ENCODE data around the gene CEACAM4.
"Not testable (repeated sequence)": the region's sequence is repeated elsewhere in the genome, so short reads cannot be mapped to it uniquely, and the experiment has no call there.

The CEACAM4 gene

DNA sequence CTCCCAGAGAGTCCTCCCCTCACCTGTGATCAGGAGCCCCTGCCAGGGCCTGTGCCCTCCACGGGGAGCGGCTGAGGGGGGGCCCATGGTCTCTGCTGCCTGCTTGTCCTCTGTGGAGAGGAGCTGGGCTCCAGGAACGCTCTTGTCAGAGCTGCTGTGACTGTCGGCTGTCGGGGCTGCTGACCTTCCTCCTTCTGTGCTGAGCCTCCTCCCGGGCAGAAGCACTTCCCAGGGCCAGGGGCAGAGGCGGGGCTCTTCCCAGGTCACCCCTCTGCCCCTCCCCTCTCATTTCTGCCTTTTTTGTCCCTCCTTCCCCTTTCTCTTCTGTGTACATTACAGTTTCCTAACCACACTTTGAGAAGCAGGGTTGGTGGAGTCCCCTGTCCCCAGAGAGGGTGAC is at the start of gene CEACAM4:
CEACAM4 (minus strand) TSS at position 198 of the 400 bp plus-strand sequence; CDS start at position 87, 111 bp downstream.
- no peak within 1 kb of the TSS for H3K27ac ChIP-seq
- DNase-seq (ENCODE audit: low read depth, low spot score) = no peak

- DNase-seq (ENCODE audit: low read depth, low spot score) = no peak
These were observed 44.6 kb upstream of the CEACAM4 start for GRCh38 chr19:41671486-41671885.

DNA sequence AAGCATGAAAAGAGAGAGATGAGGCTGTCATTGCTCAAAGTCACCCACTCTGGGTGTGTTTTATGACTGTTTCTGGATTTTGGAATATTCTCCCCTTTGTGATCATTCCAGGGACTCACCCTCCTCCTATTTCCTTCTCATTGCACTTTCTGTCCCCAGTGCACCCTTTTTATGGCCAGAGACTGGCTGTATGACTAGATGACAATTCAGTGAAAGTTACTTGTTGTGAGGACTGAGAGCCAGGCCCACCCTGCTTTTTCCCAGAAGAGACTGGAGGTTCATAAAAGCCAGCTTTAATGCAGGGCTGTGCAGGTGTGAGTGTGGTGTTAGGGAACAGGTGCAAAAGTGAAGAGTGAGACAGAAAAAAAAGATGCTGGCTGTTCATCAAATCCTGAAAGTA is 43.9 kb upstream of the CEACAM4 start:
- DNase-seq (ENCODE audit: low read depth, low spot score) = no peak
- H3K27ac ChIP-seq = no peak overlapping the region

More at GRCh38 chr19:41671486-41671885, 44.6 kb upstream of the CEACAM4 start:
- H3K27ac ChIP-seq = no peak overlapping the region

GRCh38 chr19:41668315-41668714 is 41.4 kb upstream of the CEACAM4 start:
- H3K27ac ChIP-seq = no peak overlapping the region
- no peak for DNase-seq (ENCODE audit: low read depth, low spot score)

- no peak for DNase-seq (ENCODE audit: low read depth, low spot score)
- no peak overlapping the region for H3K27ac ChIP-seq
These were observed 39.2 kb upstream of the CEACAM4 start for GRCh38 chr19:41666075-41666474.

DNA sequence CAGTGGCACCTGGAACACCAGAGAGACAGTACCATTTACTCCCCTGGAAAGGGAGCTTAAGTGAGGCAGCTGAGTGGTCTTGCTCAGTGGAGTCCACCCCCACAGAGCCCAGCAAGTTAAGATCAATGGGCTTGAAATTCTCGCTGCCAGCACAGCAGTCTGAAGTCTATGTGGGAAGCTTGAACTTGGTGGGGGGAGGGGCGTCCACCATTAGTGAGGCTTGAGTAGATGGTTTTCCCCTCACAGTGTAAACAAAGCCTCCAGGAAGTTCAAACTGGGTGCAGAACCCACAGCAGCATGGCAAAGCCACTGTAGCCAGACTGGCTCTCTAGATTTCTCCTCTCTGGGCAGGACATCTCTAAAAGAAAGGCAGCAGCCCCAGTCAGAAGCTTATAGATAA is 30.3 kb upstream of the CEACAM4 start:
- DNase-seq (ENCODE audit: low read depth, low spot score) = no peak
- no peak overlapping the region for H3K27ac ChIP-seq

DNA sequence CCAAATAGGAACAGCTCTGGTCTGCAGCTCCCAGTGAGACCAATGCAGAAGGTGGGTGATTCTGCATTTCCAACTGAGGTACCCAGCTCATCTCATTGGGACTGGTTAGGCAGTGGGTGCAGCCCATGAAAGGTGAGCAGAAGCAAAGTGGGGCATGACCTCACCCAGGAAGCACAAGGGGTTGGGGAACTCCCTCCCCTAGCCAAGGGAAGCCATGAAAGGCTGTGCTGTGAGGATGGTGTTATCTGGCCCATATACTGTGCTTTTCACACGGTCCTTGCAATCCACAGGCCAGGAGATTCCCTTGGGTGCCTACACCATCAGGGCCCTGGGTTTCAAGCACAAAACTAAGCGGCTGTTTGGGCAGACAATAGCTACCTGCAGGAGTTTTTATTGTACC is 29.9 kb upstream of the CEACAM4 start:
- not testable (repeated sequence) for DNase-seq (ENCODE audit: low read depth, low spot score); H3K27ac ChIP-seq

DNA sequence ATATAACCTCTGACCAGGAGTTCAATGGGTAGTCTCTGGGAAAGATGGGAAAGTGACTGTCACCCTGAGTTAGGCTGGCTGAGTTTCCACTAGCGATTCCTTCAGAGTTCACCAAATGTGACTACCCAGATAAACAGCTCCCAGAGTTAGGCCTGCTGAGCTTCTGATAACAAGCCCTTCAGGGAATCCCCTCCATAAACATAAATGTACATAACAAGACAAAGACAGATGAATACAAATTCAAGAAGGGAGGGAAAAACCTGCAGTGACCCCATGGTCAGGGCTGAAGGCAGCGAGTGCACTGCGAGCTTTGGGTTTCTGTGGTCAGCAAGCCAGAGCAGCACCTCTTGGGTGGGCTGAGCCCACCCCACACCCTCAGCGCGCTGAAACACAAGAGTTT is 25.4 kb upstream of the CEACAM4 start:
- DNase-seq (ENCODE audit: low read depth, low spot score) = no peak
- H3K27ac ChIP-seq = no peak overlapping the region

DNA sequence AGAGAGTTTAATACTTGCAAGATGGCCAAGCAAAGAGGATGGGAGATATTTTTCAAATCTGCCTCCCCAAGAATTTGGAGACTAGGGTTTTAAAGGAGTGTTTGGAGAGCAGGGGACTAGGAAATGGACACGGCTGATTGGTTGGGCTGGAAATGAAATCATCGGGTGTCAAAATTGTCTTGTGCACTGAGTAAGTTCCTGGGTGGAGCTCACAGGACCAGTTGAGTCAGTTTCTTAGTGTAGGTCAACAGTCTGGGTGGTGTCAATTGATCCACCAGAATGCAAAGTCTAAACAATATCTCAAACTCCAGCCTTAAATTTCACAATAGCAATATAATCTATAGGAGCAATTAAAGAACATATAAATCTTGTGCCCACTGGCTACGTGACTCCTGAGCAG is 23.0 kb upstream of the CEACAM4 start:
- H3K27ac ChIP-seq = no peak overlapping the region
- peak; percentile 22 for DNase-seq (ENCODE audit: low read depth, low spot score)

- H3K27ac ChIP-seq = no peak overlapping the region
- no peak for DNase-seq (ENCODE audit: low read depth, low spot score)
These were observed 19.8 kb upstream of the CEACAM4 start for GRCh38 chr19:41646589-41647204.

DNA sequence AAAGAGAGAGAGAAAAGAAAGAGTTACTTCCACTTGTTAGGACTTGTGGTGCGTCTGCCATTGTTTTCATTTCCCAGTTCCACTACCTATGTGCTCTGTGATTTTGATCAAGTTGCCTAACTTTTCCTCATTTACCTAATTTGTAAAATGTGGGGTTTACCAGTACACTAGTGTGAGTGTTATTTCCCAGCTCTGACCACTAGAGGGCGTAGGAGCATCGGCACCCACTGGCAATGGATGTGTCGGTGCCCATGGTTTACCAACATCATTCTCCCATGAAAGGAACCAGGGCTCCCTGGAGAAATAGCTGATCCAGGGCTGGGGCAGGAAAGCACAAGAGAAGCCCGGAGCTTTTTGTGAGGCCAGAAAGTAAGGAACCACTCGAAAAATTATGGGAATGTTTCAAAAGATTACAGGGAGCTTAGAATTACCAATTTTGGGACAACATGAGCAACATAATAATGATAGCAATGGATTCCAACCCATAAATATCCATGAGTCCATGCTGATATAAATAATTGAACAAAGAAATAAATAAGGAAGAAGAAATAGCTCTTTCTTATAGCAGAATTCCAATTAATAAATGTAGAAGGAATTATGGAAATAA is 15.1 kb upstream of the CEACAM4 start:
- no peak overlapping the region for H3K27ac ChIP-seq
- DNase-seq (ENCODE audit: low read depth, low spot score) = no peak

DNA sequence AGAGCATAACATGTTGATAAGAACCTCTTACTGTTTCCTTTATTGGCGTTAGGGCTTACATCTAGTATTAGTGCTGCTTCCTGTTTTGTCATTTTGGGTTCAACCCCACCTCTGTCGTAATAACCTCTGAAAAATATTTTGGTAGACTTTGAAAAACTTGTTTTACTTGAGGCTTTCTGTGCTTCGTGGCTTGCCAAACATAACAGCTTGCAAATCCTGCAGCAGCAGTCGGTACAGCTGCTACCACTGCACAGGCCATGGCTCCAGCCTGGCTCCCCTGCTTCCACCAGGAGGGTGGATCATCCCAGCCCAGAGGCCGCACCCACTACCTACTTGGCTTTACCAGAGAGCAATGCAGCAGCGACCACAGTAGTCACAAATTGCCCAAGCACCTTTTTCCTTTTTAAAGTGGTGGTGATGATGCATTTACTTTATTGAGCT is 11.8 kb upstream of the CEACAM4 start:
- DNase-seq (ENCODE audit: low read depth, low spot score) = no peak

GRCh38 chr19:41637484-41637883 is 10.6 kb upstream of the CEACAM4 start:
- no peak overlapping the region for H3K27ac ChIP-seq
- DNase-seq (ENCODE audit: low read depth, low spot score) = no peak

More for the DNA sequence above, 11.8 kb upstream of the CEACAM4 start:
- H3K27ac ChIP-seq = no peak overlapping the region

- DNase-seq (ENCODE audit: low read depth, low spot score) = no peak
- no peak overlapping the region for H3K27ac ChIP-seq
These were observed 1.2 kb upstream of the CEACAM4 start for GRCh38 chr19:41627966-41628675.

- no peak for DNase-seq (ENCODE audit: low read depth, low spot score)
- no peak overlapping the region for H3K27ac ChIP-seq
These were observed 596 bp downstream of the CEACAM4 start for GRCh38 chr19:41626278-41626677.

- no peak overlapping the region for H3K27ac ChIP-seq
- DNase-seq (ENCODE audit: low read depth, low spot score) = no peak
These were observed 1.9 kb downstream of the CEACAM4 start for GRCh38 chr19:41624937-41625336.

DNA sequence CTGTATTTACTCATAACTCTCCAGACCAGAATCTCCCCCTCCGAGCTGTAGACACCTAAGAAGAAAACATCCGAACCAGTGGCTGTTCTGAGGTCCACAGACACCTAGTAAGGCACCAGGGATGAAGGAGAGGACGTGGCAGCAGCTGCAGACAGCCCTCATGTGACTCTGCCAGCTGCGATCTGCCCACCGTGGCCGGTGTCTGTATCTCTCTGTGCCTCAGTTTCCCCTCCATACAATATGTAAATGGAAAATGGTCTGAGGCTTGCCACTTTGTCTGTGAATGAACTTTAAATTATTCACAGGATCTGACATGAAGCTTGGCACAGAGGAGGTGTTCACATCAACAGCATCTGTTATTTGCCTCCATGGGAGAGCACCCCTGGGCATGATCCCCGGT is 2.4 kb downstream of the CEACAM4 start:
- H3K27ac ChIP-seq = no peak overlapping the region
- DNase-seq (ENCODE audit: low read depth, low spot score) = no peak

DNA sequence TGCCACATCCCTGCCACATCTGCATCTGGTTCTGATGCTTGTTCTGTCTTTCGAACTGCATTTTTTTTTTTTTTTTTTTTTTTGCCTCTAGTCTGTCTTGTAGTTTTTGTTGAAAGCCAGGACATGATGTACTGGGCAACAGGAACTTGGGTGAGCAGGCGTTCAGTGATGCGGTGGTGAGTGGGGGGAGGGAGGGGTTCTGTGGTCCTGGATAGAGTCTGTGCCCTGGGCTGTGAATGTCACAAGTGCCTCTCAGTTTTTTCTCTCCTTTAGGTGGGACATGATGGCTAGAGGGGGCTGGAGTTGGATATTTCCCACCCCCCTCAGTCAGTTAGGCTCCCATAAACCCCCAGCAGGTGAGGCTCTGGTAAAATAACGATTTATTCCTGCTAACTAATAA is 3.5 kb downstream of the CEACAM4 start:
- DNase-seq (ENCODE audit: low read depth, low spot score) = no peak
- no peak overlapping the region for H3K27ac ChIP-seq

GRCh38 chr19:41621654-41622053 is 5.2 kb downstream of the CEACAM4 start:
- DNase-seq (ENCODE audit: low read depth, low spot score) = no peak
- no peak overlapping the region for H3K27ac ChIP-seq

DNA sequence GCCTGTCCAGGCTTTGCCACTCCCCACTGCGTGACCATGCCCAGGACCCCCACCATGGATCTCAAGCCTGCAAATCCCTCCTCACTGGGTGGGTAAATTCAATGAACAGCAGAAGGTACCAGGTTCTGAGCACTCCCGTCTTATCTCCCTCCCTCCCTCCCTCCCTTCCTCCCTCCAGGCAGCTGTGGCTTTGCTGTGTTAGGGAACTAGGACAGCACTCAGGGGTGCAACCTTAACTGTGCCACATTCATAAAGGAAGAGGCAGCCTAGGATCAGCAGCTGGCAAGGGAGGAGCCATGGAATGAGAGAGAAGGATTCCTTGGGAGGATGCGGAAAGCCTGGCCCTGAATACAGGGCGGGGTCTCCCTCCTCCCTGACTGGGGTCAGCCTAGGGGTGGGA is 5.6 kb downstream of the CEACAM4 start:
- DNase-seq (ENCODE audit: low read depth, low spot score) = no peak
- H3K27ac ChIP-seq = no peak overlapping the region

DNA sequence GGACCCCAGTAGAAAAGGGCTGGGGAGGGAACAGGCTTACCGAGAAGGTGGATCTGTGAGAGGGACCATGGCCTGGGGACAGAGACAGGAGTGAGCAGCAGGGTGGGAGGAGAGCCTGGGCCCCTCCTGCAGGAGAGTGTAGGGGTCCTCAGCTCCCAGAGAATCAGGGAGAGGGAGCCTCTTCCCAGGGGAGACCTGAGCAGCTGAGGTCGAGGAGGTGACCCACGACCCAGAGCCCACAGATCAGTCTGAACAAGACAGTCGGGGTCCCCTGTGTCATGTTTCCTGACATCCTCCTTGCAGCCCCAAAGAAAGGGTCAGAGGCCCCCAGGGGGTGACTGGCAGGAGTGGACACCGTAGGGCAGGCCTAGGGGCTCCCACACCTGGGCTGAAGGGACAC is 6.7 kb downstream of the CEACAM4 start:
- DNase-seq (ENCODE audit: low read depth, low spot score) = no peak

More for the DNA sequence above, 6.7 kb downstream of the CEACAM4 start:
- no peak overlapping the region for H3K27ac ChIP-seq

Data from epithelial cell of prostate (primary cell).